ENCODE measurements around the gene NOP58. TPM values are rescaled to one million over a fixed set of nuclear protein-coding genes. Genes with fewer than 3 reads are reported as not detected.
A peak's percentile ranks its signal among the peaks of the same experiment; 100 is the strongest.

Gene NOP58
- total RNA-seq: 57.1 TPM
- 38.6 TPM for polyA plus RNA-seq (ENCODE audit: insufficient read depth, low read depth, low replicate concordance)
- long read RNA-seq, donor 1, transcript NOP58-206 (4 exons, 599 nt): major isoform, 7 of 34 reads
- long read RNA-seq, donor 1, partial matches to known transcripts: 21 of 34 reads
- long read RNA-seq, donor 1, other reads (novel, unspliced or antisense): 0 of 34 reads
- long read RNA-seq, donor 2, transcript NOP58-201 (15 exons, 2,046 nt): minor isoform, 7 of 54 reads
- long read RNA-seq, donor 2, transcript NOP58-206 (4 exons, 599 nt): major isoform, 11 of 54 reads
- long read RNA-seq, donor 2, partial matches to known transcripts: 34 of 54 reads
- long read RNA-seq, donor 2, other reads (novel, unspliced or antisense): 0 of 54 reads
- long read RNA-seq, donor 3, transcript NOP58-201 (15 exons, 2,046 nt): major isoform, 9 of 60 reads
- long read RNA-seq, donor 3, transcript NOP58-206 (4 exons, 599 nt): minor isoform, 7 of 60 reads
- long read RNA-seq, donor 3, partial matches to known transcripts: 41 of 60 reads
- long read RNA-seq, donor 3, other reads (novel, unspliced or antisense): 0 of 60 reads
- long read RNA-seq, donor 4, transcript NOP58-206 (4 exons, 599 nt): major isoform, 14 of 46 reads
- long read RNA-seq, donor 4, transcript NOP58-201 (15 exons, 2,046 nt): major isoform, 14 of 46 reads
- long read RNA-seq, donor 4, partial matches to known transcripts: 18 of 46 reads
- long read RNA-seq, donor 4, other reads (novel, unspliced or antisense): 0 of 46 reads
- long read RNA-seq, donor 5, partial matches to known transcripts: 0 of 1 reads
- long read RNA-seq, donor 5, other reads (novel, unspliced or antisense): 0 of 1 reads
- long read RNA-seq, donor 6, transcript NOP58-201 (15 exons, 2,046 nt): major isoform, 5 of 50 reads
- long read RNA-seq, donor 6, partial matches to known transcripts: 41 of 50 reads
- long read RNA-seq, donor 6, other reads (novel, unspliced or antisense): 0 of 50 reads
- long read RNA-seq, donor 7, partial matches to known transcripts: 25 of 29 reads
- long read RNA-seq, donor 7, other reads (novel, unspliced or antisense): 4 of 29 reads
- long read RNA-seq, donor 8, transcript NOP58-206 (4 exons, 599 nt): major isoform, 5 of 27 reads
- long read RNA-seq, donor 8, partial matches to known transcripts: 19 of 27 reads
- long read RNA-seq, donor 8, other reads (novel, unspliced or antisense): 0 of 27 reads
- long read RNA-seq, donor 9, partial matches to known transcripts: 0 of 4 reads
- long read RNA-seq, donor 9, other reads (novel, unspliced or antisense): 0 of 4 reads
- long read RNA-seq, donor 10, transcript NOP58-206 (4 exons, 599 nt): major isoform, 6 of 40 reads
- long read RNA-seq, donor 10, partial matches to known transcripts: 30 of 40 reads
- long read RNA-seq, donor 10, other reads (novel, unspliced or antisense): 0 of 40 reads

DNA sequence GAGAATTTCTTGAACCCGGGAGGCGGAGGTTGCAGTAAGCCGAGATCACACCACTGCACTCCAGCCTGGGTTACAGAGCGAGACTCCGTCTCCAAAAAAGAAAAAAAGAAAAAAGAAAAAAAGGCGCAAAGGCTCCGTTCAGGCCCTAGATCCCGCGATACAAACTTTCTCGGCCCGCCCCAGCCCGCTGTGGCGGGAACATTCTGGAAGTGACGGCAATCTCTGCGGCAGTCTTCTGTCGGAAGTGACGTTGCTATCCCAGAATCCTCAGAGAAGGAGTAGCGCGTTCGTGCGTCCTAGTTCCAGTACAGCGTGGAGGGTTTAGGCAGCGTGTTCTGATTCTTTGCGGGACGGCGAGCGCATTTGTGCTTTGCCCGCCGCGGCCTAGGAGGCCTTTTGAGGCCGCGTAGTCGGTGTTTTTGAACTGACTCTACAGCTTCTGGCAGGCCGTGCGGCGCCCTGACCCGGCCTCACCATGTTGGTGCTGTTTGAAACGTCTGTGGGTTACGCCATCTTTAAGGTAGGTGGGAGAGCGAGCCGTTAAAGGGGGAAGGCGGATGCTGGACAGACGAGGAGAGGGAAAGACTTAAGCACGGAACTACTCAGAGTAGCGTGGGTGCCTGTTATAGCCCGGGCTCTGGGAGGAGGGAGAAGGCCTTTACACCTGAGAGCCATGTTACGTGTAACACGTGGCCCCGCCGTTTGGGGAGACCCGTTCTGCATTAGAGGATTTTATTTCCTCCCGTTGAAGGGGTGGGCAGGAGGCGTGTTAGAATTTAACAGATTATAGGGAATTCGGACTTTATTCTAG, at the start of gene NOP58:
Gene NOP58, plus strand, starts transcription at position 297 of the 811 bp plus-strand sequence. Its CDS starts 179 bp downstream, at position 476.
- FAIRE-seq: peak; percentile 39
- peaks cover 0 to 11% (median 2%) of the 10 kb centered on the region in 3 donors for H3K4me1 ChIP-seq (ENCODE audit: control insufficient read depth in 2 of 3, insufficient read depth in 2 of 3, low read depth in 1 of 3, low read length in 3 of 3)
- peak within 1 kb of the TSS; percentile 77 to 100 (median 100) for H3K4me3 ChIP-seq (ENCODE audit: low read length in 3 of 3)
- H3K27ac ChIP-seq (ENCODE audit: low read depth in 2 of 2, low read length in 2 of 2): peak within 1 kb of the TSS; percentile 87 to 99
- H3K36me3 ChIP-seq (ENCODE audit: control insufficient read depth in 2 of 3, insufficient read depth in 3 of 3, low read length in 3 of 3): no peaks in the 10 kb centered on the region
- H3K27me3 ChIP-seq (ENCODE audit: control insufficient read depth, insufficient read depth, low read length): no peaks in the 10 kb centered on the region
- no peaks in the 10 kb centered on the region for H3K9me3 ChIP-seq (ENCODE audit: control insufficient read depth in 2 of 3, insufficient read depth in 1 of 3, low read length in 3 of 3)
- peak within 1 kb of the TSS; percentile 76 to 99 (median 98) for H3K9ac ChIP-seq (ENCODE audit: low read length in 3 of 3)
- TF ChIP-seq CTCF (IDR thresholded peaks at IDR 0.05; ENCODE audit: borderline replicate concordance, extremely low read depth, insufficient read depth): no peak
- peak; percentile 95 to 99 (median 96) for DNase-seq
- intact Hi-C loops (cut with DNase I): no loop called here

DNA sequence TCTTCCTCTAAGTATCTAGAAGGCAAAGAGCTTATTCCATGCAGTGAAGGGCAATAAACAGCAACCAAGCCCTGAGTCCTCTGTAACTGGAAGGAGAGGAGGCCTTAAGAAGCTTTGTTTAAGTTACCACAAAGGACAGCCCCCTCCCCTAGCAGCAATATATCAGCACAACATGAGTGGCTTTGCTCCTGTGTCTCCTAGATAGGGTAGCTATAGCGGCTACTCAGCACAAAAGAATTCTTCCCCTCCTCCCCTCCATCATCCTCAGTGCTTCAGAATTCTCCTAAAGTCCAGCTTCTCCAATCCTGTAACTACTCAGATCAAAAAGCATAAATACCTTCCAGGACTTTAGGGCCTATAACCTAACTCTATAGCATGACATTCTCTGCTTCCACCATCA, 43.7 kb upstream of the NOP58 start:
- intact Hi-C loops (cut with DNase I): no loop called here
- no peak for TF ChIP-seq CTCF (IDR thresholded peaks at IDR 0.05; ENCODE audit: borderline replicate concordance, extremely low read depth, insufficient read depth)
- Histone ChIP-seq H3K36me3 (ENCODE audit: control insufficient read depth in 2 of 3, insufficient read depth in 3 of 3, low read length in 3 of 3) (peaks cover 2 to 3% (median 3%) of the 10 kb centered on the region in 3 donors), H3K4me3 (ENCODE audit: low read length in 3 of 3) (no peak overlapping the region), H3K9me3 (ENCODE audit: control insufficient read depth in 2 of 3, insufficient read depth in 1 of 3, low read length in 3 of 3) (no peaks in the 10 kb centered on the region), H3K27ac (ENCODE audit: low read depth in 2 of 2, low read length in 2 of 2) (no peak overlapping the region), H3K9ac (ENCODE audit: low read length in 3 of 3) (no peak overlapping the region), H3K4me1 (ENCODE audit: control insufficient read depth in 2 of 3, insufficient read depth in 2 of 3, low read depth in 1 of 3, low read length in 3 of 3) (no peaks in the 10 kb centered on the region), H3K27me3 (ENCODE audit: control insufficient read depth, insufficient read depth, low read length) (no peaks in the 10 kb centered on the region)
- FAIRE-seq (no peak), DNase-seq (peak in 2 of 5 donors; percentile 4 to 7)

GRCh38 chr2:202237787-202238233, 27.8 kb upstream of the NOP58 start:
- Histone ChIP-seq H3K9me3 (ENCODE audit: control insufficient read depth in 2 of 3, insufficient read depth in 1 of 3, low read length in 3 of 3) (no peaks in the 10 kb centered on the region), H3K4me1 (ENCODE audit: control insufficient read depth in 2 of 3, insufficient read depth in 2 of 3, low read depth in 1 of 3, low read length in 3 of 3) (peaks cover 0 to 11% (median 3%) of the 10 kb centered on the region in 3 donors), H3K27ac (ENCODE audit: low read depth in 2 of 2, low read length in 2 of 2) (peak overlapping the region; percentile 88), H3K27me3 (ENCODE audit: control insufficient read depth, insufficient read depth, low read length) (no peaks in the 10 kb centered on the region), H3K9ac (ENCODE audit: low read length in 3 of 3) (peak overlapping the region; percentile 78 to 92 (median 85)), H3K36me3 (ENCODE audit: control insufficient read depth in 2 of 3, insufficient read depth in 3 of 3, low read length in 3 of 3) (no peaks in the 10 kb centered on the region), H3K4me3 (ENCODE audit: low read length in 3 of 3) (peak overlapping the region; percentile 98 to 99 (median 98))
- intact Hi-C loops (cut with DNase I): no loop called here
- TF ChIP-seq CTCF (IDR thresholded peaks at IDR 0.05; ENCODE audit: borderline replicate concordance, extremely low read depth, insufficient read depth): no peak
- FAIRE-seq (no peak), DNase-seq (peak in 3 of 5 donors; percentile 61 to 78 (median 76))
